Mucosa of rectum (tissue), 2 donors: Measurements from ENCODE around the gene GRAMD2A.

Experiments
- H3K27ac ChIP-seq, 2 donors: one replicate each; pipeline ENCODE4 v1.7.0; 2013; ENCODE audit warnings: inconsistent platforms in 2 of 2, low read depth in 2 of 2, low read length in 2 of 2
- H3K27me3 ChIP-seq, 2 donors: one replicate each; pipeline ENCODE4 v1.7.0; 2013; ENCODE audit warnings: low read length in 2 of 2; ENCODE audit not compliant: control insufficient read depth in 2 of 2, insufficient read depth in 2 of 2
- H3K36me3 ChIP-seq, 2 donors: one replicate each; pipeline ENCODE4 v1.7.0; 2013; ENCODE audit warnings: low read length in 2 of 2; ENCODE audit not compliant: control insufficient read depth in 2 of 2, insufficient read depth in 2 of 2
- H3K4me1 ChIP-seq, 2 donors: one replicate each; pipeline ENCODE4 v1.7.0; 2013; ENCODE audit warnings: low read length in 2 of 2, mild to moderate bottlenecking in 1 of 2; ENCODE audit not compliant: control insufficient read depth in 2 of 2, insufficient read depth in 2 of 2
- H3K4me3 ChIP-seq, 2 donors: one replicate each; pipeline ENCODE4 v1.7.0; 2013; ENCODE audit warnings: low read length in 2 of 2
- H3K9ac ChIP-seq, 2 donors: one replicate each; pipeline ENCODE4 v1.7.0; 2013; ENCODE audit warnings: low read length in 2 of 2, low read depth in 1 of 2, mild to moderate bottlenecking in 1 of 2
- H3K9me3 ChIP-seq, 2 donors: one replicate each; pipeline ENCODE4 v1.7.0; 2013; ENCODE audit warnings: low read length in 2 of 2; ENCODE audit not compliant: control insufficient read depth in 2 of 2
- donor health status: healthy.
- donor health status: Normal muscosa, but diverticular disease.

The GRAMD2A gene

DNA sequence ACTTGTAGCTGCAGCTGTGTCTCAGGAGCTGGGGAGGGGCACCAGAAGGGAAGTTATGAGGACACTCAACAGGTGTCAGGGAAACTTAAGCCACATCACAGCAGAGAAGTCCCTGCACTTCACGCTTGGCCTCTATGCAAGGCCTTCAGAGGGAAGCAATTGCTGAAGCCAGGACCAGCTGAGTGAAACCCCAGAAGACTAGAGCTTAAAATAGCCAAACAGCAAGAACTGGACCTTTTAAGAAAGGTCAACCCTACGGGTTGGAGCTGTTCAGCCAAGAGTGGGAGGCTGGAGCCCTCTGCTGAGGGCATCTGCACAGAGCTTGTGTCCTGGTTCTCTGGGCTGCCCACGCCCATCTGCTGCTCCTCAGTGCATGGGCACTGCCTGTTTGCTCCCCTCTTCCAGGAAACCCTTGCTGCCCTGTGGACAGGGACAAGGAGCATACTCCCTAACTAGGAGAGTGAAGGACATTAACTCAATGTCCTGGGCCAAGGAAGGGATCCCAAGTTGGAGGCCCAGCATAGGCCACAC, 3.9 kb upstream of the GRAMD2A start:
- Histone ChIP-seq H3K4me1 (peaks cover 0 to 2% of the 10 kb centered on the region in 2 donors), H3K27me3 (peaks cover 5 to 6% of the 10 kb centered on the region in 2 donors), H3K9ac (no peak overlapping the region), H3K4me3 (no peak overlapping the region), H3K27ac (no peak overlapping the region), H3K9me3 (no peaks in the 10 kb centered on the region), H3K36me3 (peaks cover 67 to 75% of the 10 kb centered on the region in 2 donors)

DNA sequence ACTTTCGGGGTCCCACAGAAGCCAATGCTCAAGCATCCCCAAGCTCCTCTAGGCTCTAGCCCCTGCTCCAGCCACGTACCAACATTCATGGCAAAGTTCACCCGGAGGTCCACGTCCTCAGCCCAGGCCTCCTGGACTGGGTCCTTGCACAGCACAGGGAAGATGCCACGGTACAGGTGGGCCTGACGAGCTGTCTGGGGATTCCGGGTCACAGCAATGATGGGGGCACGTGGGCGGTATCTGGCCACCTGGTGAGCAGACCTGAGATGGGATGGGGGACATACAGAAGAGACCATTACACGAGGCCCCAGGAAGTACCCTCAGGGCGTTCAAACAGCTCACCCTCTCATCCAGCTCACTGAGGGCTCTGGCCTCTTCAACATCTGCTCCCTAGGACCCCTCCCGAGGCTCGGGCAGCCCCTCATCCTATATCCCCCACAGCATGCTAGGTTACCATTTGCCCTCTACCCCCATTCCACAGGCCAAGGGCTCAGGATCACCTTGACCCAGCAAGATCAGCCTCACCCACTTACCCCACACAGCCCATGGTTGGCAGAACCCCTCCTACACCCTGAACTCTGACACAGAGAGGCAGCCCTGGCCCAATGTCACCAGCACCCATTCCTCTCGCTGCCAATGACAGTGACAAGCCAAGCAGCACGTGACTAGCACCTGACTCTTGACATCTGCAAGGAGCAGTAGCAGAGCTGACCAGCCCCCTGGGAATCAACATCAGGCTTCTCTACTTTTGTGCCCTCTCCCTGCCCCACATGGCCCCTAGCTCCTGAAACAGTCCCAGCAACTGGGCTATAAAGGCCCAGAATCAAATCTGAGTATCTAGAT, 3.0 kb upstream of the GRAMD2A start:
- Histone ChIP-seq H3K36me3 (peaks cover 61 to 67% of the 10 kb centered on the region in 2 donors), H3K9me3 (no peaks in the 10 kb centered on the region), H3K9ac (no peak overlapping the region), H3K27me3 (peaks cover 5 to 7% of the 10 kb centered on the region in 2 donors), H3K4me3 (no peak overlapping the region), H3K4me1 (peaks cover 0 to 2% of the 10 kb centered on the region in 2 donors), H3K27ac (peak overlapping the region in 1 of 2 donors; percentile 28)

DNA sequence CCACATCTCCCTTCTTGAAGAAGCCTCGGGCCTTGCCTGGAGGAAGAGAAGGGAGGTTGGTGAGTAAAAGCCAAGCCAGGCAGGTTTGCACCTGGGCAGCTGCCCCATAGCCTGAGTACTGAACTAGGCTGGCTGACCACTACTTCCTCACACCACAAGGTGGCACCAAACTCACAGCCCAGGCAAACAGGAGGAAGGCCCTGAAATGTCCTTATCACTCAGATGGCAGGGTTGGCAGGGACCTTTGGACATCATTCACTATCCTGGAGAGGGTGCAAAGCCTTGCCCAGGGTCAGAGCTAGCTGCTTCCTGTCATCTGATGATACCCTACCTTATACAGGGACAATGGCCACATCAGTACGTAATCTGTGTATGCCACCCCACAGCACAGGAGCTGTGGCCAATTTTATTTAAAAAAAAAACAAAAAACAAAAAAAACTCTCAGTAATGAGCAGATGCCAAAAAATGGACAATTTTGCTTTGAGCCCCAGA, 2.2 kb upstream of the GRAMD2A start:
- Histone ChIP-seq H3K4me1 (peaks cover 0 to 2% of the 10 kb centered on the region in 2 donors), H3K36me3 (peaks cover 54 to 58% of the 10 kb centered on the region in 2 donors)

DNA sequence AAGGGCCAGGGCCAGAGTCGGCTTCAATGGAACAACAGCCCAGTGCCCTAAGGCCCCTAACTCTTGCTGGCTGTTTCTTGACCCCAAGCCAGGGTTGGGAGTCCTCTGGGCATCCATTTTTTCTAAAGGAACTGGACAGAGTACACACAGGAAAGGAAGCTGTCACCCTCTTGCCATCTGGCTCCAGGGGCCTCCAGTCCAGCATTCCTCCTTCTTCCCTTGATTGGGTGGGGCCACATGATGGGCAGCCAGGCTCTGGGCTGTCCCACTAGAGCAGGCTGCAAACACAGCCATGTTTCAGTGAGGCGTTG, 1.6 kb upstream of the GRAMD2A start:
- peaks cover 5 to 7% of the 10 kb centered on the region in 2 donors for H3K27me3 ChIP-seq
- no peaks in the 10 kb centered on the region for H3K9me3 ChIP-seq
- no peak overlapping the region for H3K4me3 ChIP-seq
- no peak overlapping the region for H3K27ac ChIP-seq
- peaks cover 0 to 2% of the 10 kb centered on the region in 2 donors for H3K4me1 ChIP-seq
- peaks cover 48 to 52% of the 10 kb centered on the region in 2 donors for H3K36me3 ChIP-seq
- no peak overlapping the region for H3K9ac ChIP-seq

More for the DNA sequence above, 2.2 kb upstream of the GRAMD2A start:
- Histone ChIP-seq H3K9ac (no peak overlapping the region), H3K4me3 (no peak overlapping the region), H3K27me3 (peaks cover 5 to 7% of the 10 kb centered on the region in 2 donors), H3K27ac (peak overlapping the region in 1 of 2 donors; percentile 28), H3K9me3 (no peaks in the 10 kb centered on the region)

DNA sequence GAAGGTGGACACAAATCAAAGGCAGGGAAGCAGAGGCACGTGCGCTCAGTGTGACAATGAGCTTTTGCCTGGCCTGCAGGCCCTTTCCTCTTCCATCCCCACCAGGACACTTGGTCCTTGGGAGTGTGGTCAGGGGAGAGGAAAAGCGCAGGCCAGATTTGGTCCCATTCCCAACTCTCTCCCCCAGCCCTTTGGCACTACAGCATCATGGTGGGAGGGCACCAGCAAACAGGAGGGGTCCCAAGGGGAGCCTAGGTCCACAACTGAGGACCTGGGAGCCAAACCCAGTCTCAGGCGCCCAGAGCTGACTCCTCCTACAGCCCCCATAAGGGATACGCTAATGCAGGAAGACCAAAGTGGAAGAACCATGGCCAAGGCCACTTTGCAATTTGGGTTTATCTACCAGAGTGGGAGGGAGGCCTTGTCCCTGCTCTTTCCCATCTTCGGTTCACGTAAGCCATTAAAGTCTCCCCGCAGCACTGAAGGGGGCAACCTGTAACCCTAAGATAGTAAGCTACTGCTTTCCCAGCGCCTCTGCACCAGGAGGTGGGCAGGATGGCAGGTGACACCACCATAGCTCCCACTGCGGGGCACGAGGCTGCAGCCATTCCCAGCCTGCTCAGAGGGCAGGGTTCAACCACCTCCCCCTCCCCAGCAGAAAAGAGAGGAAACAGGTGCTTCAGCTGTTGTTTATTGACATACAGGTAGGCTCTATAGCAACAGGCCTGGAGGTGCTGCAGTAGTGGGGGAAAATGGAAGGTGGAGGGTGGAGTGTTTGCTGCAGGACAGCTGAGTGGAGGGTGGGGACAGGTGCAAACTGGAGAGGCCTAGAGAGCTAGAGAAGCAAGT, 993 bp upstream of the GRAMD2A start:
- peaks cover 42 to 46% of the 10 kb centered on the region in 2 donors for H3K36me3 ChIP-seq
- H3K4me1 ChIP-seq: peaks cover 0 to 2% of the 10 kb centered on the region in 2 donors
- H3K27me3 ChIP-seq: peaks cover 5 to 7% of the 10 kb centered on the region in 2 donors
- H3K9ac ChIP-seq: no peak overlapping the region
- no peak overlapping the region for H3K27ac ChIP-seq
- H3K4me3 ChIP-seq: no peak overlapping the region
- H3K9me3 ChIP-seq: no peaks in the 10 kb centered on the region

DNA sequence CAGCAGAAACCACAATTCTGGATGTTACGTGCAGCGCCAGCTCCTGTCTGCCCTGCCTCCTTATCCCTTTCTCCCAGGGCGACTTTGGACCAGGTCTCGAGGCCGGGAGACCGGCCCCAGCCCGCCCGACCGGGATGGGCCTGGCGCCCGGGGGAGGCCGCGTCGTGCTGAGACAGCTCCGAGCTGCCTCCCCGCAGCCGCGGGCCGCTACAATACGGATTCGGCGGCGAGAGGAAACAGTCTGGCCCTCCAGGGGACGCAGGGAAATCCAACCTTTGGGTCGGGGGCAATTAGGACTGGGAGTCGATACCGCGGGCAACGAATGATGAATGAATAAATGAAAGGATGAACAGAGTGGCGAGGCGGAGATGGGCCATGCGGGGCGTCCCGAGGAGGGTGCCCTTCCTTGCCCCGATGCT, 537 bp downstream of the GRAMD2A start:
- no peaks in the 10 kb centered on the region for H3K9me3 ChIP-seq
- H3K36me3 ChIP-seq: peaks cover 27 to 32% of the 10 kb centered on the region in 2 donors
- peaks cover 5 to 7% of the 10 kb centered on the region in 2 donors for H3K27me3 ChIP-seq
- H3K9ac ChIP-seq: no peak overlapping the region
- H3K4me1 ChIP-seq: peaks cover 0 to 2% of the 10 kb centered on the region in 2 donors
- H3K4me3 ChIP-seq: peak overlapping the region; percentile 27 to 49
- H3K27ac ChIP-seq: no peak overlapping the region

DNA sequence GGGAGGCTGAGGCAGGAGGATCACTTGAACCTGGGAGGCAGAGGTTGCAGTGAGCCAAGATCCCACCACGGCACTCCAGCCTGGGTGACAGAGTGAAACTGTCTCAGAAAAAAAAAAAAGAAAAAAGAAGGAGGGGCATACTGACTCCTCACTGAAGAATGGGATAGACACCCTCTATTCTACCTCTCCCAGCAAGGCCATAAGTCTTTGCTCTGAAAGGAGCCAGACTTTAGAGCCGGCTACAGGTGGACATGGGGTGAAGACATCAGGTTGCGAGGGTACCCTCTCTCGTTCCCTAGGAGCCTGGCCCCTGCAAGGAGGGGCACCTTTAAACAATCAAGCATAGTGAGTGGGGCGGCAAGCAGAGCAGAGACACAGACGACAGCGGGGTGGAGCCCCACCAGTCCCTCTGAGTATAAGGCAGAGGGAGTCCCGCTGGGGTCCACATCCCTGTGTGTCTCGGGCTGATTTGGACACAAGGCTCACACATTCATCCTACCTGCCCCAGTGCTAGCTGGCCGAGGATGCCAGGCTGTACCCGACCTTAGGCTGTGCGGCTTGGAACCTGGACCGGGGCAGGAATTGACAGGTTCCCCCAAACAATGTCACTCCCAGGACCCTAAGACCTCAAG, 1.1 kb downstream of the GRAMD2A start:
- Histone ChIP-seq H3K9ac (no peak overlapping the region), H3K27me3 (peaks cover 5 to 7% of the 10 kb centered on the region in 2 donors), H3K36me3 (peaks cover 22 to 26% of the 10 kb centered on the region in 2 donors), H3K9me3 (no peaks in the 10 kb centered on the region), H3K4me1 (peaks cover 0 to 2% of the 10 kb centered on the region in 2 donors), H3K27ac (no peak overlapping the region), H3K4me3 (no peak overlapping the region)

DNA sequence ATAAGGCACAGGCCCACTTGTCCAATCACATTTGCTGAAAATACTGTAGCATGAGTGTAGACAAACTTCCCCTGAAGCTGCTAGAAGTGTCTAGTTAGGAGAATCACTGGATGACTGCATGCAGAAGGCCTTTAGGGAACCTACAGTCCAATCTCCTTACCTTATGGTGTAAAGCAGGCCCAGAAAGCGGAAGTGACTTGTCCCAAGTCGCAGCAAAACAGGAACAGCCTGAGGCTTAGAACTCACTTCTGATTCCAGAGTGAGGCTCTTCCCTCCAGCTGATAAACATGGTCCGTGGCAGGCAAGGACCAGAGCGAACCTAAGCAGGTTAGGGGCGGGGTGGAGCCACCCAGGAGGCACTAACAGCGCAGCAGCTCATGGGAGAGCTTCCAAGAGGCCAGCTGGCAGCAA, 2.5 kb downstream of the GRAMD2A start:
- H3K27me3 ChIP-seq: peaks cover 5 to 7% of the 10 kb centered on the region in 2 donors
- H3K9ac ChIP-seq: no peak overlapping the region
- H3K9me3 ChIP-seq: no peaks in the 10 kb centered on the region
- peaks cover 0 to 2% of the 10 kb centered on the region in 2 donors for H3K4me1 ChIP-seq
- no peak overlapping the region for H3K4me3 ChIP-seq
- peaks cover 12 to 13% of the 10 kb centered on the region in 2 donors for H3K36me3 ChIP-seq
- H3K27ac ChIP-seq: no peak overlapping the region

DNA sequence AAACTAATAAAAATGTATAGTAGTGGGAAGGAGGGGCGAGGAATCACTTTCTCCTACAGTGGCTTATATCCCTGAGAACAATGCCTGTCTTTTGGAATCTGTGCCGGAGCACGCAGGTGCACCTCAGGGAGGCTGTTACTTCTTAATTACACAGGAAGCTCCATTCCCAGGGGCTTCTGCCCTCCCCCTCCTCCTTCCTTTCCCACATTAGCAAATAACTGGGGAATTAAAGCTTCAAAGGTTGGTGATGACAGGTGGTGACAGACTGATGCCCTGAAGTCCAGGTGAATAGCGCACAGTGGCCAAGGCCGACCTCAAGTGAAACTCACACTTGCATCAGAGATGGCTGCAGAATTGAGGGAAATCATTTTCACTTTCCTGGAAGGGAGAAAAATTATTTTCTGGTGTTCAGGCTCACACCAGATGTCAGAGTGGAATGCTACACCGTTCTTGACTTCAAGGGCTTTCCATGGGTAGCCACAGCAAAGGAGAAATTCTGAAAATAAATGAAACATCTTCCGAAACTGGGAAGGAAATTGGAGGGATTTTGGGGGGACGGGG, 3.7 kb downstream of the GRAMD2A start:
- Histone ChIP-seq H3K9ac (no peak overlapping the region), H3K27ac (no peak overlapping the region), H3K9me3 (no peaks in the 10 kb centered on the region)

More for the DNA sequence above, 3.7 kb downstream of the GRAMD2A start:
- no peaks in the 10 kb centered on the region for H3K4me1 ChIP-seq
- H3K36me3 ChIP-seq: peaks cover 5 to 6% of the 10 kb centered on the region in 2 donors
- no peak overlapping the region for H3K4me3 ChIP-seq
- peaks cover 5 to 7% of the 10 kb centered on the region in 2 donors for H3K27me3 ChIP-seq
